ENCODE results near the gene GAS7.
A peak's percentile ranks its signal among the peaks of the same experiment; 100 is the strongest.

Gene GAS7

DNA sequence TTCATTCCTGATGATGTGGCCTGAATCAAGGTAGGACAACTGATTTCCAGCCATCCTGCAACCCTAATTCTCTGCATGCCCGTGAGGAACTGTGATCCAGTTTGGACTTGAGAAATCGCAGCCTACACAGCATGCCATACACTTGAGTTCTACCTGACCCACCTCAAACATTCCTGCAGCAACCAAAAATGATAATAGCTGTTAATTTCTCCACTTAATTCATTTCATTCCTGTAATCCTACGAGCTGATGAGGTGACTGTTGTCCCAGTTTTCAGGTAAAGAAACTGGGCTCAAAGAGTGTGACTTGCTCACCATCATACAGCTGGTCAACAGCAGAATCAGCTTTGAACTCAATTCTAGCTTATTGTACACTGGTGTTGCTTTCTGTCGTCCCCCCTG lies 2.2 kb upstream of the GAS7 start:
- no peak for DNase-seq (ENCODE audit: low spot score)

DNA sequence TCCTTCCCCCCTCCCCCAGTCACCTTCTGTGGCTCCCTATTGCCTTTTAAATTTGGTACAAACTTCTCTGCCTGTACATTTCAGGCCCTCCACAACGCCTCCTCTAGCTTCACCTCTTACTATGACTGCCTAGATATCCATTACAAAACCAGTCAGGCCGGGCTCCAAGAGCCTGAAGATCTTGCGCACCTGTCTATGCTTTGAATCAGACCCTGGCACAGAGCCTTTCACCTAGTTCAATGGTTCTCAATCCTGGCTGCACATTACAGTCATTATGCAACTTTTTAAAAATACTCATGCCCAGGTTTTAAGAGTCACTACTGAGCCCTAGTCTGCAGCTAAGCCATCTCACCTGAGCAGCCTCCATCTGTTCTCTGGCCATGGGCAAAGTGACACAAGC lies 1.6 kb upstream of the GAS7 start:
- DNase-seq (ENCODE audit: low spot score): no peak

DNA sequence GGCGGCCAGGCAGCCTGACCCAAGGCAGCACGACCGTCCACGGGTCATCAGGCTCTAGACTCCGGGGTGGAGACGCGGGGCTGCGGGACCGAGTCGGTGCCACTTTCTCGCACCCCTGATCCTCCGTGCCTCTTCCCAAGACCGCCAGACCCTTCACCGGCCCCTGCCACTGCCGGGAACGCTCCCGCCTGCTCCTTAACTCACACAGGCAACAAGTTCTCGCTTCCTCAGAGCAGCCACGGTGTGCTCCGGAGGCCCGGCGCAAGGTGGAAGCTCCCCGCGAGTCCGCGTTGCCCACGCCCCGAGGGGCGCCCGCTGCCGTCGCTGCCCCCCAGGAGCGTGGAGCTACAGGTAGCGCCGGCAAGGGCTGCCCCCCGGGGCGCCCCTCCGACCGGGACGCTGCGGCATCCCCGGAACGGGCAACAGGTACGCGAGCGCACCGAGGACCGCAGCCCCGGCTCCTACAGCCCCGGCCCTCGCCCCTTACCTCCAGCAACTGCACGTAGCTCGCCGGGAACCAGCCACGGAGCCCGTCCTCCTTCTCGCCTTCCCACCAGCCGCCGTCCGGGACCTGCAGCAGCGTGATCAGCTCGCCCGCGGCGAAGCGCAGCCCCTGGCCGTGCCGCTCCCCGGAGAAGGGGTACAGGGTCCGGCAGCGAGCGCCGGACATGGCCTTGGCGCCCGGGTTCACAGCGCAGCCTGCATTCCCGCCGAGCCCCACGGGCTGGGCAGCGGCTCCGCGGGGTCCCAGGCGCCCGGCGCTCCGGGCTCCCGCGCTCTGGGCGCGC lies 491 bp downstream of the GAS7 start:
- peak; percentile 75 for DNase-seq (ENCODE audit: low spot score)

DNA sequence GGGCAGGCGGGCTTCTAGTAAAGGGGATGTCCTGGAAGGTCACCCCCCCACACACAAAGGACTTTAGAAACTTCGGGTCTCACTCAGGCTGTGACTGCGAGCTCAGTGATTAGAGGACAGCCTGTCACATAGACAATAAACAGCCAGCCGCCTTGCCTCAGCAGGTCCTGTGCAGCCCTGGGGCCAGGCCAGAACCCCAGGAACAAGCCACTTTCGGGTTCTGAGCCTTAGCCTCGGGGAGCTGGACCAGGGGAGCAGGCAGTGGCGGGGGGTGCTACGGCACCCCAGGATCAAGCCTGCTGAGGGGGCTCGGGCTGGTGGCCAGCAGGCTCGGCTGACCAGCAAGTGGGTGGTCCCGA lies 1.1 kb downstream of the GAS7 start:
- no peak for DNase-seq (ENCODE audit: low spot score)

DNA sequence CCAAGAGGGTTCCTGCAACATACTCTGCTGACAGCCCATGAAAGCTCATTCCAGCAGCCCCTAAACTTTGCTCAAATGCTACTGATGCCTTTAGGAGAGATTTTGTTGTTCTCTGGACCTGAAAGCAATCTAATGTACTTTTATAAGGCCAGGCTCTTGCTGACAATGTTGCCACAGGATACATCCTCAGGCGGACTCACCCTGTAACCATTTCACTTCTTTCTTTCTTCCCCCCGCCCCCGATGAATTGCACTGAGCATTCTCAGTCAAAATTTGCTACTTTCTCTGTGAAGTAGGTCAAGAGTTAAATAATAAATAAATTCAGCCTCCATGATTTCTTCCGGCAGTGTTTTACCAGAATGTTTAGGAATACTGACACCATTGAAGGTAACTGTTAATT lies 1.5 kb downstream of the GAS7 start:
- no peak for DNase-seq (ENCODE audit: low spot score)

DNA sequence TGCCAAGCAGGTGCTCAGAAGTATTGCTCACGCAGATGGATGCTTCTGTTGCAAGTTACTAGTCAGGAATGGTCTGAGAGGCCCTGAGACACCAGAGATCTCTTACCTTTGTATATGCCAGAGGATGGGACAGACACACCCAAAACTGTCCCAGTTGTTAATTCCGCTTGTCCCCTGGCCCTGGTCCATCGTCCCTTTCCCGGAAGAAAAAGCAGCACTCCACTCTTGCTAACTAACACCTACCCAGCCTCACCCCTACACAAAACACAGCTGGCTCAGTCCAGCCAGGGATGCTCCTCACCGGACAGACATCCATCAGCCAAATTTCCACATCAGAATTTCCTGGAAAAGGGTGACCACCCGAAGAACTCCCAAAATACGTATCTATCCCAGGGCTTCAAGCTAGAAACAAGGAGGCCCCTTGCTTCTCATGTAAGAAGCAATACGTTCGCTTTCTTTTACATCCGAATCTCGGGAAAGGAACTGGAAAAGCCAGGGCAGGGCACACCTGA lies 2.0 kb downstream of the GAS7 start:
- no peak for DNase-seq (ENCODE audit: low spot score)

DNA sequence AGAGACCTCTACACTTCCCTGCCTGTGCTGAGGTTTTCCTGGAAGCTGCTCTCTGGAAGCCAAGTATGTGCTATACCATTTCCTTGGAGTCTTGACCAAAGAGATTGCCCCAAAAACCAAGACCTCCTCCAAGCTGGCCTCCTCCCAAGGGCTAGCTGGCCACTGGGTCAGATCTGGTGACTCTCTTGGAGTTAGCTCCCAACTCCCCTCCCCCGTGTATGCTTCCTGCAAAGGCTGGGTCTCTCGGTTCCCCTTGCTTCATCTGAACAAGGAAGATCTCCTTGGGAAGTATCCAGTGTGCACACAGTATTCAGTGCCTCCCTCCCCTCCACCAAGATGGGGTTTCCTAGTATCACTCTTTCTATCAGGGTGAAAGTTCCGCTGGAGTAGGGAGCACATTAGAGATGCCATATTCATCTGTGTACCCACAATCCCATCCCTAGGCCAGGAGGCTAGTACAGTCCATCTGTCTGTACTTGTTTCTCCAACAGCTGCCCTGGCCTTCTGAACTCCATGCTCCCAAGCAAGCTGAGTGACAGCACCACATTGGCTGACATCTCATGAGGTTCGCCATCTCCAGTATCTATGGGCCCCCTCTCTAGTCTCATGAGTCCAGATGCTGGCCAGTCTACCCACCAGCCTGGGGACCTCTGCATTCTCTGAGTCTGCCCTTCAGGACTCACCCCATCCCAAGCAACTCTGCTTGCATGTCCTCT lies 3.2 kb downstream of the GAS7 start:
- DNase-seq (ENCODE audit: low spot score): no peak

DNA sequence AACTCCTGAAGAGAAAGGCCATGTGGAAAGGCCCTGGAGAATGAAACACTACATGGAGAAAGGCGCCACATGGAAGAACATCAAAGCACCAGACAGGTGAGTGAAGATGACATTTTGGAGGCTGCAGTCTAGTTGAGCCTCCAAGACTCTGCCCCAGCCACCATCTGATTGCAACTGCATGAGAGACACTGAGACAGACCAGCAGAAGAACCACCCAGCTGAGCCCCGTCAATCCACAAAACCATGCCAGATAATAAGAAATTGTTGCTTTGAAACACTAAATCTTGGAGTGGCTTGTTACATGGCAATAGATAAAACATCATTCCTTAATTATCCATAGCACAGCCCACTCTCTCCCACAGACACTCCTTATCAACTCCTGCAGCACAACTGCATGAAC lies 4.8 kb downstream of the GAS7 start:
- no peak for DNase-seq (ENCODE audit: low spot score)

DNA sequence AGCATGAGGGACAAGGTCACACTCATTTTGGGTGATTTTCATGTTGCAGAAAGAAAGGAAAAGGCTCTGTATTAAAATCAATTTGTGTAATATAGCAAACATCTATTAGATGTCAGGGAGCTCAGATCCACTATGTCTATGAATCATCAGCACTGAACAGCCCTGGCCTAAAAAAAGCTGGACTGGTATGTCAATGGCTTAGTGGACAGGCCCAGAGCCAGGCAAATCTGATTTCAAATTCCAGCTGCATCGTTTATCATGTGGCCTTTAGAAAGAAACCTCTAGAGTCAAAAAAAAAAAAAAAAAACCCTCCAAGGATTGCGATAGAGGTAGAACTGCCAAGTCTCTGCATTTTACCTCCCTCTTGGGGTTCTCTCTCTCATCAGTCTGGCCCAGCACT lies 5.4 kb downstream of the GAS7 start:
- DNase-seq (ENCODE audit: low spot score): no peak

DNA sequence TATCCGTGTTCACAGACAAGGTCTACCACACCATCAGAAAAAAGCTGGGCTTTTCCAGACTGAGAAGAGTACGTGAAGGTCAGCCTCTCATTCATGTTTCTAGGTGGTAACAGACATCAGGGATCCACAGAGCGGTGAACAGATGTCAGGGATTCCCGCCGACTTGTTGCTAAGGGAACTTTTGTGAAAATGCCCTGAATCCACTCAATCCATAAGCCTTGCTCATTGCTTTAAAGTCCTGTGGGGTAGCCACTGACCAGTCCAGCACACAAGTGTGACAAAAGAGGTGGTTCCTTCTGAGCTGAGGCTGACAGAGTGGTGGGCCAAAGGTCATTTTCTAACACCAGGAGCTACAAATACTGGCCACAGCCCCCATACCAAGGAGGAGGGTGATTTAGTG lies 5.9 kb downstream of the GAS7 start:
- DNase-seq (ENCODE audit: low spot score): no peak

DNA sequence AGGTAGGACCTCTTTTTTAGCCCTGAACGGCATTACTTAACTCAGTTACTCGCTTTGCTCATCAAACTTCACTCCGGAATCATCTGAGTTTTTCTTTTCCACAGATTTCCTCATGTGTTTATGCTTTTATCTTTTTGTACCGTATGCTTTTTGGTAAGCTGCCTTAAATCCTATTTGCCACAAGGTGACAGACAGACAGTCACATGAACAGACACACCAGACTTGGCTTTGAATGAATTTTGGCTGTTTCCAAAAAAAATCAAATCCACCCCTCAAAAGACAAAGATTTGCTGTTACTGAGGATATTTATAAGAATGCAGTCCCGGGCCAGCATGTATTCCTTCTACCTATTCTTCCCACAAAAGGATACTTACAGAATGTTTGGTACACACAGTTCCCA lies 10.9 kb downstream of the GAS7 start:
- no peak for DNase-seq (ENCODE audit: low spot score)

DNA sequence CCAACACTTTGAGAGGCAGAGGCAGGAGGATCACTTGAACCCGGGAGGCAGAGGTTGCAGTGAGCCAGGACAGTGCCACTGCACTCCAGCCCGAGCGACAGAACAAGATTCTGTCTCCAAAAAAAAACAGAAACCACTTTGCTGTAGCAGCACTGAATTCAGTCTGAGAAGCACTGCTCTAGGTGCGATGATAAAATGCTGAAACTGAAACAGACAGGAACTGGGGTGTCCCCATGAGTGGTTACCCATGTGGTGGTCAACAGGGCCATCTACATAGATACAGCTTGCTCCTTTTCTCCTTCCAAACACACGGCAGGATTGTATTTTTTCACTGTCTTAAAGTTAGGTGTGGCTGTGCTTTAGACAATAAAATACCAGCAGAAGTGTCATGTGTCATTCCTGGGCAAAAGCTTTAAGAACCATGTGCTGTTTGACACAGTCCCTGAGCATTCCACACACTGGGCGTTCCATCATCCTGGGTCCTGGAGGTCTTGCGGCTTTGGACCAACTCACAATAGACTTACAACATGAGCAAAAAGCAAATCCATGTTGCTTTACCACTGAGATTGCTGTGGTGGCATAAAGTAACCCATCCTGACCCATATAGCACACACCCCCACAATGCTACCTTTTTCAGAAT lies 11.5 kb downstream of the GAS7 start:
- DNase-seq (ENCODE audit: low spot score): no peak

DNA sequence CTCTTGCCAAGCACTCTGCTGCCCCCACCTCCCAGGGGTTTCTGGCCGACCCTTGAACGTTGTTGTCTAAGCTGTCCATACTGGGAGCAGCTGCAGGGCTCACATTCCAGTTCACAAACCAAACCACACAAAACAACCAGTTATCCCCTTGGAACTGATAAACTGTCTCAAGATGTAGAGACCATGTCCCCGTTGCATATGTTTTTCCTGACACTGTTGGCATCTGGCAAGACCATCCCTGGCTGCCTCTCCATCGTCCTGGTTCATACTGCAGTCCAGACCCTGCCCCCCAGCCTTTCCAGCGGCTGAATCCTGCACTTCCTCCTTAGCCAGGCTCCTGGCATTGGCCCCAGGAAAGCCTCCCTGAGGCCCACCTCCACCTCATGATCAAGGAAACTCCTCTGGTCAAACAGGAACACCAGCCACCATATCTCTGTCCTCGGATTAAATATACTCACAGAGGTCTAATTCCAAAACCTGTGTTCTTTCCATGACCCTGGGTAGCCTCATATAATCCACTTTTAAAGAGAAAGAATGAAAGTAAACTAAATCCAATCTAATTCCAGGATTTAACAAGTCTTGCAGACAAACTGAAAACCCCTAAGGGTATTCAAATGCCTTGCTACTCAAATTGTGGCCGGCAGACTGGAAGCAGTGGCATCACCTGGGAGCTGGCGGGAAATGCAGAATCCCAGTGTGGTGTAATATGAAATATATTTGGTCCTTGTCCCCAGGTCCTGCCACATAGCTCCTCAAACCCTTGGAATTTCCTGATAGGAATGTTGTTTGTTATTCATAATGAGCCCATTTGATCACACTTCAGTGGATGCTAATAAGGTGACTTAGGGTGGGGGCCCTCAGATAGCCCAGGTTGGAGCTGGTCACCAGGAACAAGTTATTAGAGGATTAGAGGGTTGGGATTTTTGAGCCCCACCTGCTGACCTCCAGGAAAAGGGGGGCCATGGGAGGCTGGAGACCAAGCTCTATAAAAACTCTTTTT lies 14.2 kb downstream of the GAS7 start:
- no peak for DNase-seq (ENCODE audit: low spot score)

DNA sequence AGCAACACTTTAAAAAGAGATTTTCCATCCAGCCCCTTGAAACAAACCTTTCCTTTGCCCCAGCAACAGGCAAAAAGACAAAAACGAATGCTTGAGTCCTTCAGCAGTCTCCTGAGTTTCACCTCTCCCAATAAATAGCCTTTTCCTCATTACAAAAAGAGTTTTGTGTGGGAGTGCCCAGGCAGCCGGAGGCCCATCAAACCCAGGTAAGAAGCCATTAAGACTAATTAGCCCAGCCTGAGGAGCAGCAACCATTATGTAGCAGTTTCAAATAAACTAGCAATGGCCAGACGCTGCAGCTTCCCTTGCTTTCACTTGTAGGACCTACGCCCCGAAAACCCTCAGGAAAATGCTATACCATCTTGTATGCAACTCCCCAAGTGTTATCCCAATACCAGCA lies 15.6 kb downstream of the GAS7 start:
- DNase-seq (ENCODE audit: low spot score): no peak

DNA sequence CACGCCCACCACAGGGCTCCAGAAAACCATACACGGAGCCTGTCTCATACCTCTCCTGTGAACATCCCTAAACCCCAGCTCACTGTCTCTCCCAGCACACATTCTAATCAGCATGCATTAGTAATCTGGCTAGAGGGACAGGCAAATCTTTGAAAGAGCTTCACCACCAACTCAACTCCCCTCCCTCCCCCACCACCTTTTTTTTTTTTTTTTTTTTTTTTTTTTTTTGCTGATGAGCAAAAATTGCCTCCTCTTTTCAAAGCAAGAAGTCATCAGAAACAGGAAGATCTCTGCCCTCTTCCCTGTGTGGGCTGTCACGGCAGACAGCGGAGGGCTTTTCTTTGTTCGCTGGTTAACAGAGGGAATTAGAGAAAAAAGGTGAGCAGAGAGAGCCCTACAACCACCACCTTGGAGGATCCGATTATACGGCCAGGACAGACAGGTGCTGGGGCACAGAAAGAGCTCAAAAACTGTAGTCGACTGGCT lies 19.9 kb downstream of the GAS7 start:
- DNase-seq (ENCODE audit: low spot score): no peak

DNA sequence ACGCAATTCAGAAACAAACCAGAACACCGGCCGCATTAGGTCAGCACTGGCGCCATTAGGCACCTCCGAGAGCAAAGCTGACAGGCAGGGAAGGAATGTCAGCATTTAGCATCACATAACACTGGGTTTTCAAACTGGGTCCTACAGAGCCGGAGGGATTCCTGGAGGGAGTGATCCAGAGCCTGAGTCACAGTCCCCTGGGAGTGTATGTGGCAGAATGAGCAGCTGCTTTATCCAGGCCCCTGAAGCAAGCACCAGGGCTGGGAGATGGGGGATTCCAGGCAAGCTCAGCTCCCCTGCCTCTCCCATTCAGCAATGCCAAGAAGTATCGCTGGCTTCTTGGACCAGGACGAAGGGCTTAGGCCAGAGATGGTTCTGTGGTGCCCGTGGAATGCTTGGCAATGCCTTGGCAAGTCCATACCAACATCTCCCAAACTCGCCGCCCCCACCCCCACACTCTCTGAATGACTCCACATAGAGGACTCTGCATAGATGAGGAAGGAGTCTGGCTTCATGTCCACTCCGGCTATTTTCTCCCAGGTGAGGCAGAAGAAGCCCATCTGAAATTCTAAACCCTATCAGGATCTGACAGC lies 20.4 kb downstream of the GAS7 start:
- no peak for DNase-seq (ENCODE audit: low spot score)

DNA sequence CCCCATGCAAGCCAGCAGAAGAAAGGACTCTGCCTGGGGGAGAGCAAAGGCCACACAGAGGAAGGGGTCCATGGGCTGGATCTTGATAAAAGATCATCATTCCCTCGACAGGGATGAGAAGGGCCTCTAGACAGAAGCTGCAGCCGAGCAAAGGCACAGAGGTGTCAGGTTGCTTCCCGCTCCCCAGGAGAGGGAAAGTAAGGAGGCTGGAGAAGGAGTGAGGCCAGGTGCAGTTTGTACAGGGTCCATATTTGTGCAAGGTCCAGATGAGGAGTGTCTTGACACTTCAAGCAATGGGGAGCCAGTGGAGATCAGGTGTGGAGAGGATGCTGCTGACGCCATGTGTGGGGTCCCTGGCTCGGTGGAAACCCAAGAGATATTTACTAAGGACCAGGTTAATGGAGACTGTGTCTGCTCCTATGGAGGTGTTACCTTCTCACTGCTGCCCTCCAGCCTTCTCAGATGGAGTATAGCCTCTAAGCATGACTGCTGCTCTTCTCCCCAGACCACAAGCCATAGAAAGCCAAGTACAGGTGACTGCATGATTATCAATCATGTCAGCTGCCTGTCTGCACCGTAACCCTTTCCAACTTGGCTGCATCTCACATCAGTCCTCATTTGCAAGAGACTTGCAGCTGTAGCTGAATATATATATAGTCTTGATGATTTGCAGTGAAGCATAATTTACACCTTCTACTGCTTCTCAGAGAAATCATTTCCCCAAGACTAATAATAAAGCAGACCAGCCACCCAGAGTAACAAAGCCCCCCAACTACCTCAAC lies 21.1 kb downstream of the GAS7 start:
- no peak for DNase-seq (ENCODE audit: low spot score)

DNA sequence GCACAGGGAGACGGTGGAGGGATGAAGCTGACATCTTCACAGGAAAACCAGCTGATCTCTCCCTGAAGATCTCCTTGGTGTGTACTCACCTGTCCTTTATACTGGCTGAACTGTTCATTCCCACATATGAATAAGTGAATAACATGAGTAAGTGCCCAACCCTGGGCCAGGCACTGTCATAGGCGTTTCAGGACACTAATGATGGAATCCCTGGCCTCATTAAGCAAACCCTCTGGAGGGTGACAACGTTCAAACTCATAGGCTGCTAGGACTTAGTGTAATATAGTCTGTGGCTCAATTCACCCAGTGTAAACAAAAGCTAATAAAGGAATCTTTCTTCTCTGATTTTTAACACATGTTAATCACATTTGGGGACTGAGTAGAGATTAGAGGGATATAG lies 24.5 kb downstream of the GAS7 start:
- DNase-seq (ENCODE audit: low spot score): no peak

DNA sequence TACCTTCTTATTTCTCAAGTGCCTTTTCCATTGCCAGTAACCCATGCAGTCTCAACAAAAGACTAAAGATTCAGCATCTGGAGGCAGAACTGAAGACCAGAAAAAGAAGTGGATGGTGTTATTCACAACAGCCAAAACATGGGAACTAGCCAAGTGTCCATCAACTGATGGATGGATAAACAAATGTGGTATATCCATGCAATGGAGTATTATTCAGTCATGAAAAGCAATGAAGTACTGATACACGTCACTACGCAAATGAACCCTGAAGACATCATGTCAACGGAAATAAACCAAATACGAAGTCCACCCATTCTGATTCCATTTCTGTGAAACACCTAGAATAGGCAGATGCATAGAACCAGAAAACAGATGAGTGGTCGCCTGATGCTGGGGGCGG lies 25.6 kb downstream of the GAS7 start:
- DNase-seq (ENCODE audit: low spot score): no peak

DNA sequence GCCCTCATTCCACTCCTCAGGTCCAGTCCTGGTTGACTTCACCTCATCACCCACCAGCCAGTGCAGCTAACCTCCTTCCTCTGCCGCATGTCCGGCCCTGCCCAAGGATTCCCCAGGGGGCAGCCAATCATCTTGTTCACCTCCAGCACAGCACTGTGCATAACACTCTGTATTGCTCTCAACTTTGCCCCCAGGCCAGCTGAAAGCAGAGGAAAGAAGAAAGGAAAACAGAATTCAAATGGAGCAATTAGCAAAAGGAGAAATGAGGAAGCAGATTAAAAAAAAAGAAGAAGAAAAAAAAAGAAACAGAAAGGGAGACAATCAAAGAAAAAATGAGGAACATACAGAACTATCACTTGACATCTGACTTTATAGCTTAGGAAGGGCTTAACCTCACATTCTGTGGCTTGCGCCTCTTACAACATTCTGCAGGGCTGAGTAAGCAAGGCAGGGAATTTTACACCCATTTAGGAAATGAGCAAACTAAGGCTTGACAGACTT lies 26.1 kb downstream of the GAS7 start:
- no peak for DNase-seq (ENCODE audit: low spot score)
